GM03348 (cell line): ENCODE data around the gene ACSL1.

Experiments
- DNase-seq: peaks from one replicate; pipeline ENCODE4 v3.0.0; 2012; ENCODE audit warnings: low spot score

ACSL1 gene, protein sequence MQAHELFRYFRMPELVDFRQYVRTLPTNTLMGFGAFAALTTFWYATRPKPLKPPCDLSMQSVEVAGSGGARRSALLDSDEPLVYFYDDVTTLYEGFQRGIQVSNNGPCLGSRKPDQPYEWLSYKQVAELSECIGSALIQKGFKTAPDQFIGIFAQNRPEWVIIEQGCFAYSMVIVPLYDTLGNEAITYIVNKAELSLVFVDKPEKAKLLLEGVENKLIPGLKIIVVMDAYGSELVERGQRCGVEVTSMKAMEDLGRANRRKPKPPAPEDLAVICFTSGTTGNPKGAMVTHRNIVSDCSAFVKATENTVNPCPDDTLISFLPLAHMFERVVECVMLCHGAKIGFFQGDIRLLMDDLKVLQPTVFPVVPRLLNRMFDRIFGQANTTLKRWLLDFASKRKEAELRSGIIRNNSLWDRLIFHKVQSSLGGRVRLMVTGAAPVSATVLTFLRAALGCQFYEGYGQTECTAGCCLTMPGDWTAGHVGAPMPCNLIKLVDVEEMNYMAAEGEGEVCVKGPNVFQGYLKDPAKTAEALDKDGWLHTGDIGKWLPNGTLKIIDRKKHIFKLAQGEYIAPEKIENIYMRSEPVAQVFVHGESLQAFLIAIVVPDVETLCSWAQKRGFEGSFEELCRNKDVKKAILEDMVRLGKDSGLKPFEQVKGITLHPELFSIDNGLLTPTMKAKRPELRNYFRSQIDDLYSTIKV

DNA sequence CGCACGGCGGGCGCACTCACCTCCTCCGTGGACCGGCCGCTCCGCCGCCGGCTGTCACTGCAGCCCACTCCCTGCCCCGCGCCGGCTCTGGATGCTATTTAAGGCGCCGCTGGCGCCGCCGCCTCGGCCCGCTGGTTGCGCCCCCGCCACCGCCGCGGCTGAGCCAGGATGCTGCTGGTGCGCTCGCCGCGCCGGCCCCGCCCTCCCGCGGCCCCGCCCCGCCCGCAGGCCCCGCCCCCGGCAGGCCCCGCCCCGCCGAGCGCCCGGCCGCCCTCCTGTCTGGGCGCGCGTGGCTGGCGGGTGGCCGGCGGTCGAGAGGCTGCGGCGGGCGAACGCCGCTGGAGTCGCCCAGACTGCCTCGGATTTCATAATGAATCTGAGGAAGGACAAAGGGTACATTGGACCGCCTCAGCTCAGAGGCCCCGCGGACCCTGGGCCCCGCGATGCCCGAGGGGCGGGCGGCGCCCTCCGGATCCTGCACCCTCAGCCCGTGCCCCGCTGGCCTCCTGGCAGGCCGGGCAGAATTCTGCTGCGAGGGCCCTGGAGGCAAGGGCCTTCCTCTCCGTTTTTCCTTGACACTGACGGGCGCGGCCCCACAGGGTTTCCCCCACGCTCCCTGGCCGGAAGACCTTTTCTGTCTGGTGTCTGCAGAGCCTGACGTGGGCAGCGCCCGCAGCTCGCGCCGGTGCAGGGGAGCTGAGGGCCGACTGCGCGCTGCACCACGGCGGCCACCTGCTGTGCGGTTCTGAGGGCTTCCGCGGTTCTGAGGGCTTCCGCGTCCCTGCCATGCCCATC lies at the start of gene ACSL1:
TSS of gene ACSL1 (minus strand) at position 73 of the 795 bp plus-strand sequence. CDS start 22,454 bp downstream, outside the sequence.
- peak; percentile 98 for DNase-seq

DNA sequence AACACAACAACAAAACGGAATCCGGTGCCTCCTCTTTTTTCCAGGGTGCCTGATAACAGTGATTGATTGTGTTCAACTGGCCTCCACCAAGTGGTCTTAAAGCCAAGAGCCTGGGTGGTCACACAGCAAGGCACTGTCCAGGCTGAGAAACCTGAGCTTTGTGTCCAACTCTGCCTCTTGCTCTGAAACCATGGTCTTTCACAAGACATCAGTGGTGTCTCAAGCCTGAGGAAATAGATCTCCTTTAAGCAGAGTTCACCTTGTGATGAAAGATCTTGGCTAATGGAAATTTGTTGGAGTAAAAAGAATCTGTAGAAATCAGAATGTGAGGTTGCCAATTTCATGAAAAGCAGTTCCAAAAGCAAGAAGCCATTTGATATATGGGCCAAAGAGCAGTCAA lies 47.3 kb upstream of the ACSL1 start:
- DNase-seq, result no peak

GRCh38 chr4:184870718-184871117 lies 45.0 kb upstream of the ACSL1 start:
- DNase-seq, result no peak

GRCh38 chr4:184868623-184869022 lies 42.9 kb upstream of the ACSL1 start:
- no peak for DNase-seq

GRCh38 chr4:184863916-184864315 lies 38.1 kb upstream of the ACSL1 start:
- no peak for DNase-seq

DNA sequence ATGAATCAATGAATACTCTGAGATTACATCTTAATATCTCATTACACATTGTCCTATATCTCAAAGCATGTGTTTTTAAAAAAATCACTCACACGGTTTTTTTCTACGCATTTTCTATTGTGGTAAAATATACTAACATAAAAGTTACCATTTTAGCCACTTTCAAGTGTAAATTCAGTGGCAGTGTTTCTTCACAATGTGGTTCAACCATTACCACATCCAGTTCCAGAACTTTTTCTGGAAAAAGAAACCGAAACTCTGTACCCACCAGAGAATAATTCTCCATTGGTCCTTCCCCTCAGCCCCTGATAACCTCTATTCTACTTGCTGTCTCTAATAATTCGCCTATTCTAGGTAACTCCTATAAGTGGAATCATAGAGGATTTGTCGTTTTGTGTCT lies 35.3 kb upstream of the ACSL1 start:
- no peak for DNase-seq

DNA sequence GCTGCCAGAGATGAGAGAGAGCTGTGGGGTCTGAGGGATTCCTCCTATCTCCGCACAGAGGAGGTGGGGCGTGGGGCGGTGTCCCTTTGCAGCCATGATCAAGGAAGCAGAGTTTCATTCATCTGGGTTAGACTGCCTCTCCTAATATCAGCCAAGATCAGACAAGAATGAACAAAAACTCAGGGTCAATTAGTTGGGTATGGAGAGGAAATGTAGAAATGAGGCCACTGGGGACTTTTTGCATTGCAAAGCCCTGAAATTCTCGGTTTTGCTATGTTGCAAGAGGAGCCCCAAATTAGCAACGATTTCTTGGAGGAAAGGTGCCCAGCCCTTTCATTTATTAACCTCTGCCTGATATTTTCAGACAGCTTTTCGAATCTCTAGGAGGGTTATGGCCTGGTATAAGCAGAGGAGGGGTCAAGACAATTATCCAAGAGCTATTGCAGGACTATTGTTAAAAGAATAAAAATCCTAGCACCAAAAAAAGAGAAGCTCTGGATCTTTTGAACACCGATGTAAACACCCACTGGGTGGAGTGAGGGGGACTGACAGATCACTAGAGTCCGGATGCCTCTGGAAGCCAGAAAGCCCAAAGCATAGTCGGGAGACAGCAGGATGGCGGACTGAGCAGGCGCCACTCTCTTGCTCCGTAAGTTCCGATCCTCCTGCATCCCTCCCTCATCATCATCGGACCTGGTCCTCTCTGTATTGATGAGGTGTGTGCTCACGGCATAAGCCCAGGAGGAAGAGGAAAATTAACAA lies 34.4 kb upstream of the ACSL1 start:
- no peak for DNase-seq

GRCh38 chr4:184857441-184858121 lies 31.8 kb upstream of the ACSL1 start:
- DNase-seq, result no peak

DNA sequence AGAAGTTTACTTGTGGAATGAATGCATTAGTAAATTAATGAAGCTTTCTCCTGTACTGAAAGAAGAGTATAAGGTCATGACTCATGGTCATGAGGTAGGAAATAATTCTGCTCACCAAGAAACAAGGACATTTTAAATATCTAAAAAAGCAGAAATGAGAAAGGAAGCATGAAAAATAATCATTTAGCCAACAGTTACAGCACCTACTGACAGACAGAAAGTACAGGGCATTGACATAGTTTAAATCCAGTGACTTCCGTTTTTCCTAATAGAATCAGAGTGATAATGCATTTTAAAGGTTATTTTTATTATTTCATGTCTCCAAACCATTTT lies 30.5 kb upstream of the ACSL1 start:
- DNase-seq, result no peak

- DNase-seq, result no peak
Measured at GRCh38 chr4:184854673-184855072, 28.9 kb upstream of the ACSL1 start.

GRCh38 chr4:184853436-184853835 lies 27.7 kb upstream of the ACSL1 start:
- no peak for DNase-seq

DNA sequence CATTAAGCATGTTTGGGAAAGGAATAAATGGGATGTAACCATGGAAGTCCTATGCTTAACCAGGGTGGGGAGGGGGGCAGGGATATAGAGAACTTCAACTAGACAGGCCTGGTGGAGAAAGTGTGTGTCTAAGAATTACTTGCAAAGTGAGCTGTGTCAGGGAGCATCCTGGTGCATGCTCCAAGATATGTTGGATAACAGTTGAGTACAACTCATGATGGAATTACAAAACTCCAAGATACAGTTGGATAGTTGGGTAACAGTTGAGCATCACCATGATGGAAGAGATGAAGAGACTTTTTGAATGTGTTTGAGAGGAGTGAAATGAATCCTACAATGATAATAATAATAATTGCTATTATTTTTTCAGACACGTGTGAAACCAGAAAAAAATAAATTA lies 26.1 kb upstream of the ACSL1 start:
- no peak for DNase-seq

DNA sequence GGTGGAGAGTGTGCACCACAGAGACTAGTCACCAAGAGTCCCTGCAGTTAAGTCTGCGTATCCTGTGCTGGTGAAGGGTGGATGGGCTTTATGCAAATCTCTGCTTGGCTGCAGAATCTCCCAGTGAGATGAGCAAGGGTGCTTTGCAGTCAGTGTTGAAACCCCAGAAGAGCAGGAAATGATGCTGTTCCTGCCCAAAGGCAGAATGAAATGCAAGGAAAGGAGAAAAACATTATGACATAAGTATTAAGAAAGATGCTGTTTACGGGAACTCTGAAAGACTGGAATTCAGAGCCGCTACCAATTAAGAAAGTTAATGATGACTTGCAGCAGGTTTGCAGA lies 25.4 kb upstream of the ACSL1 start:
- DNase-seq, result no peak

GRCh38 chr4:184850431-184851199 lies 24.8 kb upstream of the ACSL1 start:
- DNase-seq, result no peak

GRCh38 chr4:184850018-184850417 lies 24.2 kb upstream of the ACSL1 start:
- no peak for DNase-seq

GRCh38 chr4:184849185-184849584 lies 23.4 kb upstream of the ACSL1 start:
- DNase-seq, result no peak

- DNase-seq, result no peak
Measured at GRCh38 chr4:184848510-184848909, 22.7 kb upstream of the ACSL1 start.

DNA sequence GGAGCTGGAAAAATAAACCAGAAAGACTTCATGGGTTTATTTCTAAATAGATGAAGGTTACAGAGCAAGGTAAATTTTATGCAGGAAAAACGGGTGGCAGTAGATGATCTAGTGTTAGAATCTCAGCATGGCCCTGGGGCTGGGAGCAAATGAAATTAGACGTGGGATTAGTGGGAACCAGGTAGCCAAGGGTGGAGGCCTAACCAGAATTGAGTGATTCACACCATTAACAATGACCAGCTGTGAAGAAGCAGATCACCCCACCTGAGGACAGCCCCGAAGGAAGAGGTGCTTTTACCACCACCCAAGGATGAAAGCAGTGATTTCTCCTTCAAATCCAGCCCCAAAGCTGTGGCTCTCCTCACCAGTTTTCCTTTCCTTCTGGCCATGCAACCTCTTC lies 20.8 kb upstream of the ACSL1 start:
- no peak for DNase-seq

DNA sequence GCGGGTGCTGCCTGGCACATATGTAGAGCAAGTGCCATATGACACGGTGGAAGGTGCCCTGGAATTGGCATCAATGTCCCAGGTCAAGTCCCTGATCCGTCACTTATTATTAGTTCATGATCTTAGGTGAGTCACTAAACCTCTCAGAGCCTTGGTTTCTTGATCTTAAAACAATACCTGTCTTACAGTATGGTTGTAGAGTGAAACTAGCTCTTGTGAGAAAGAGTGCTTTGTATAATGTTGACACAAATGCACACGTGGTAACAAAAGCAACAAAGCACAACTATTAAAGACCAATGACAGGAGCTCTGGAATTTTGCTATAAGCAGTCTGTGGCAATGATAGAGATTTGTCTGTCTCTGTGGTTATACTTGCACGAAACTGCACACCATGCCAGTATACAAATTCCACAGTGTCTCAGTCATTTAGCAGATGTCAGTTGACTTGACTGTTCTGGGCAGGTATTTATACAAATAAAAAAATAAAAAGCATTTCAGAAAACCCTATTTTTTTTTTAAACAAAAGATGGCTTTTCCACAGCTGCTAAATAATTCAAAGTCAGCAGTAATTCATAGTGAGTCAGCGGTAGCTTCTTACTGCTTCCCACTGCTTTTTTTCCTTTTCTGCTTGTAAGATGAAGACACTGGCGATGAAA lies 19.7 kb upstream of the ACSL1 start:
- DNase-seq, result peak; percentile 62

GRCh38 chr4:184844742-184845141 lies 19.0 kb upstream of the ACSL1 start:
- DNase-seq, result no peak
